Trophoblast cell (in vitro differentiated cells and primary cell): ENCODE results near the gene GGCX.

ENCODE experiments used
- DNase-seq, 2 donors: peaks; one replicate each; pipeline ENCODE4 v3.0.0-alpha.2; 2016
- H2AFZ ChIP-seq: 2 replicates; pipeline ENCODE4 v1.6.1; 2013; ENCODE audit warnings: low read length, moderate library complexity, mild to moderate bottlenecking; ENCODE audit not compliant: insufficient read depth, poor library complexity
- H2AK5ac ChIP-seq: 2 replicates; pipeline ENCODE4 v1.6.1; 2013; ENCODE audit warnings: mild to moderate bottlenecking, low read length
- H2BK120ac ChIP-seq: 2 replicates; pipeline ENCODE4 v1.6.1; 2013; ENCODE audit warnings: low read length, mild to moderate bottlenecking, moderate library complexity; ENCODE audit not compliant: insufficient read depth, poor library complexity
- H2BK12ac ChIP-seq: 2 replicates; pipeline ENCODE4 v1.6.1; 2013; ENCODE audit warnings: mild to moderate bottlenecking, low read length, moderate library complexity
- H2BK5ac ChIP-seq: 2 replicates; pipeline ENCODE4 v1.6.1; 2013; ENCODE audit warnings: low read length, low read depth, moderate library complexity, mild to moderate bottlenecking; ENCODE audit not compliant: poor library complexity
- H3K14ac ChIP-seq: 2 replicates; pipeline ENCODE4 v1.6.1; 2013; ENCODE audit warnings: mild to moderate bottlenecking, low read length
- H3K18ac ChIP-seq: 2 replicates; pipeline ENCODE4 v1.6.1; 2013; ENCODE audit warnings: mild to moderate bottlenecking, low read length
- H3K23ac ChIP-seq: 2 replicates; pipeline ENCODE4 v1.6.1; 2013; ENCODE audit warnings: low read length
- H3K27ac ChIP-seq: 2 replicates; pipeline ENCODE4 v1.5.1; 2013; ENCODE audit warnings: low read depth, mild to moderate bottlenecking, inconsistent platforms, low read length, moderate library complexity
- H3K27me3 ChIP-seq: 2 replicates; pipeline ENCODE4 v1.6.1; 2013; ENCODE audit warnings: inconsistent platforms, mild to moderate bottlenecking, low read length, moderate library complexity; ENCODE audit not compliant: insufficient read depth
- H3K36me3 ChIP-seq, 2 experiments: 1 replicate in 1 of 2; 2 replicates in 1 of 2; pipeline ENCODE4 v1.6.1; 2013; ENCODE audit warnings: low read length in 2 of 2, mild to moderate bottlenecking in 2 of 2, moderate library complexity in 1 of 2; ENCODE audit not compliant: insufficient read depth in 2 of 2, control insufficient read depth in 1 of 2
- H3K4ac ChIP-seq: 2 replicates; pipeline ENCODE4 v1.6.1; 2013; ENCODE audit warnings: low read depth, mild to moderate bottlenecking, low read length, moderate library complexity
- H3K4me1 ChIP-seq, 2 experiments: 1 replicate in 1 of 2; 2 replicates in 1 of 2; pipeline ENCODE4 v1.6.1; 2013; ENCODE audit warnings: low read length in 2 of 2, mild to moderate bottlenecking in 2 of 2, moderate library complexity in 1 of 2; ENCODE audit not compliant: insufficient read depth in 2 of 2, control insufficient read depth in 1 of 2
- H3K4me2 ChIP-seq: 2 replicates; pipeline ENCODE4 v1.6.1; 2013; ENCODE audit warnings: inconsistent platforms, mild to moderate bottlenecking, low read length, moderate library complexity
- H3K4me3 ChIP-seq: 2 replicates; pipeline ENCODE4 v1.5.1; 2013; ENCODE audit warnings: mild to moderate bottlenecking, low read depth, low read length, inconsistent platforms
- H3K79me1 ChIP-seq: one replicate; pipeline ENCODE4 v1.6.1; 2013; ENCODE audit warnings: low read length
- H3K79me2 ChIP-seq: 2 replicates; pipeline ENCODE4 v1.6.1; 2013; ENCODE audit warnings: low read length, mild to moderate bottlenecking; ENCODE audit not compliant: control insufficient read depth, insufficient read depth, poor library complexity
- H3K9ac ChIP-seq: 2 replicates; pipeline ENCODE4 v1.6.1; 2013; ENCODE audit warnings: mild to moderate bottlenecking, low read length
- H3K9me3 ChIP-seq: 2 replicates; pipeline ENCODE4 v1.6.1; 2013; ENCODE audit warnings: low read depth, mild to moderate bottlenecking, control low read depth, inconsistent platforms, low read length; ENCODE audit not compliant: insufficient read depth
- H4K12ac ChIP-seq: 2 replicates; pipeline ENCODE4 v1.6.1; 2013; ENCODE audit warnings: low read depth, mild to moderate bottlenecking, low read length, moderate library complexity
- H4K8ac ChIP-seq: 2 replicates; pipeline ENCODE4 v1.6.1; 2013; ENCODE audit warnings: low read depth, mild to moderate bottlenecking, low read length, moderate library complexity
- H4K91ac ChIP-seq: one replicate; pipeline ENCODE4 v1.6.1; 2013; ENCODE audit warnings: low read depth, mild to moderate bottlenecking, low read length, moderate library complexity
- WGBS: extraction: QIAGEN DNeasy Blood & Tissue Kit; methylation state at CpG from one replicate; pipeline ENCODE4 v1.1.7; 2013; ENCODE audit warnings: missing lambda C conversion rate; ENCODE audit not compliant: insufficient read length, insufficient coverage; ENCODE audit errors: extremely low coverage; 5-methylcytosine and 5-hydroxymethylcytosine counted together

The GGCX gene

DNA sequence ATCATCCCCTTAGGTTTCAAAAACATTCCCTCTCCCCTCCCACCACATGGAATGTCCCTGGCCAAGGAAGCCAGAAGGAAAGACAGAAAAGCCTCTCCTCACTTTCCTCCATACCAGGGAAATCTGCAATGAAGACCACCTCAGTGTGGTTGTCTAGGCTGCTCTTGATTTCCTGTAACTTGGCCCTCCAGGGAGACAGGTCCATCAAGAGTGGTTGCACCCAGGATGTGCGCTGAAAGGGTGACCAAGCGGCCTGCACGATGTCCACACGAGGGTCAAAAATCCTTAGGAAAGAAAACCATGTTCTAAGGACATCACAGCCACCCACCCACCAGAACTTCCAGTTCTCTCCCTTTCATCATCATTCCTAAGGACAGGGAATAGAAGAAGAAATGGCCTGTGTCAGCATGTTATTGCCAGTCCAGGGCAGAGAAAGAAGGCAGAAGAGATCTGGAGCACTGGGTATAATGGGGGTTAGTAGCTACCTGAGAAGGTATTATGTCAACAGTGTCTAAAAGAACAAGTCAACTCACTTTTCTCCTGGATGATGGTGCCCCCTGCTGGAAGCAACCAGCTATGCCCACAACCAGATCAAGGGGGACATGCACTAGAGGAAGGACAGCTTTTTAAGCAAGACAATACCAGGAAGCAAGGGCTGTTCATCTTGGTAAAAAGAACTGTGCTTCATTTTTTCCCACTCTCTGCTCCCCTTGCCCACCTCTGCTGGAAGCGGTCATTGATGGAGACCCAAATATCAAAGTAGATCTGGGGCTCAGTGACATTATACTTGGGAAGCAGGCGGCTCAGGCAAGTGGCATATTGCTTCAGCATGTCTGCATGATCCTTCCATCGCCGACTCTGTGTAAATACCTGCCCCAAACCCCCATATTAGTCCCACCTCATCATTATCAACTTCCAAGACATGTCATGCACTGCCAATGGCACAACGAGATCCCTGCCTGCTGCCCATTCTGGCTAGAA, 9.3 kb downstream of the GGCX start:
- Histone ChIP-seq H3K4me1 (no peaks in the 10 kb centered on the region), H4K12ac (no peak overlapping the region), H3K4me3 (no peak overlapping the region), H2AK5ac (no peak overlapping the region), H3K9ac (no peak overlapping the region), H3K27me3 (no peaks in the 10 kb centered on the region), H3K27ac (no peak overlapping the region), H2BK120ac (no peak overlapping the region), H3K36me3 (peaks cover 32 to 60% of the 10 kb centered on the region in 2 experiments), H4K91ac (no peak overlapping the region), H3K14ac (no peak overlapping the region), H2BK12ac (no peak overlapping the region), H3K18ac (no peak overlapping the region), H3K23ac (no peak overlapping the region), H3K79me1 (no peaks in the 10 kb centered on the region), H2AFZ (no peak overlapping the region), H3K4ac (no peak overlapping the region), H4K8ac (no peak overlapping the region), H3K4me2 (no peak overlapping the region), H3K79me2 (no peaks in the 10 kb centered on the region), H3K9me3 (no peaks in the 10 kb centered on the region), H2BK5ac (no peak overlapping the region)
- DNase-seq: peak; percentile 80 to 93
- WGBS: no CpG with 5 or more reads among the region's 9 CpGs

- Histone ChIP-seq H3K4me2 (no peak overlapping the region), H3K14ac (no peak overlapping the region), H4K91ac (no peak overlapping the region), H3K79me1 (no peaks in the 10 kb centered on the region), H4K12ac (no peak overlapping the region), H3K27ac (no peak overlapping the region), H3K27me3 (no peaks in the 10 kb centered on the region), H2AK5ac (no peak overlapping the region), H3K4me3 (no peak overlapping the region), H2BK120ac (no peak overlapping the region), H2BK5ac (no peak overlapping the region), H3K79me2 (no peaks in the 10 kb centered on the region), H3K18ac (no peak overlapping the region), H3K9me3 (no peaks in the 10 kb centered on the region), H3K4me1 (no peaks in the 10 kb centered on the region), H2AFZ (no peak overlapping the region), H4K8ac (no peak overlapping the region), H3K9ac (no peak overlapping the region), H3K4ac (no peak overlapping the region), H3K36me3 (peaks cover 35 to 63% of the 10 kb centered on the region in 2 experiments), H3K23ac (no peak overlapping the region), H2BK12ac (no peak overlapping the region)
- peak in 1 of 2 donors; percentile 7 for DNase-seq
- WGBS: no CpG with 5 or more reads among the region's 10 CpGs
Measured at GRCh38 chr2:85550486-85550885, 10.8 kb downstream of the GGCX start.

DNA sequence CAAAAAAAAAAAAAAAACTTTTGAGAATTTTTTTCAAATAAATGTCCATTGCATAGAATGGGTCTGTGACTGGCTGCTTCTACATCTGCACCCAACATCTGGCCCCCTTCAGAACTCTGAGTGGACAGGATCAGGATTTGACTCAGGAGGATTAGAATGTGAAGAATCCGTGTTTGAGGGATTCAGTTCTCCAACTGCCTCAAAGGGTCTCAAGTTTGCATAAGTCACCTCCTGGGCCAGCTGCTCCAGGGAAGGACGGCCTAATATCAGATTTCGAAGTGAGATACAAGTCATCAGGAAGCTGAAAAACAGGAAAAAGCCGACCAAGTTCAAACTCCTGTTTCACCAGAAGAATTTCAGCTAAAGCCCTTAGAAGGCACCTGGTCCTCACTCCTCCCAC, 11.5 kb downstream of the GGCX start:
- peaks cover 34 to 61% of the 10 kb centered on the region in 2 experiments for H3K36me3 ChIP-seq
- H2BK120ac ChIP-seq: no peak overlapping the region
- H3K4ac ChIP-seq: no peak overlapping the region
- H3K9me3 ChIP-seq: no peaks in the 10 kb centered on the region
- H3K4me2 ChIP-seq: no peak overlapping the region
- H3K79me2 ChIP-seq: no peaks in the 10 kb centered on the region
- no peak overlapping the region for H4K91ac ChIP-seq
- no peak overlapping the region for H3K14ac ChIP-seq
- H4K8ac ChIP-seq: no peak overlapping the region
- H3K27me3 ChIP-seq: no peaks in the 10 kb centered on the region
- H2AFZ ChIP-seq: no peak overlapping the region
- no peak overlapping the region for H3K18ac ChIP-seq
- peak; percentile 59 for DNase-seq
- no peak overlapping the region for H2BK5ac ChIP-seq
- H3K79me1 ChIP-seq: no peaks in the 10 kb centered on the region
- no peak overlapping the region for H2AK5ac ChIP-seq
- WGBS: no CpG with 5 or more reads among the region's 4 CpGs
- no peak overlapping the region for H4K12ac ChIP-seq
- H3K23ac ChIP-seq: peak overlapping the region; percentile 32
- no peak overlapping the region for H3K4me3 ChIP-seq
- H3K4me1 ChIP-seq: no peaks in the 10 kb centered on the region
- no peak overlapping the region for H2BK12ac ChIP-seq
- no peak overlapping the region for H3K27ac ChIP-seq
- H3K9ac ChIP-seq: no peak overlapping the region

- H4K12ac ChIP-seq: no peak overlapping the region
- H4K91ac ChIP-seq: no peak overlapping the region
- H3K23ac ChIP-seq: no peak overlapping the region
- no peak overlapping the region for H3K14ac ChIP-seq
- H3K4me2 ChIP-seq: no peak overlapping the region
- H3K79me1 ChIP-seq: no peaks in the 10 kb centered on the region
- H3K27ac ChIP-seq: no peak overlapping the region
- H3K9me3 ChIP-seq: no peaks in the 10 kb centered on the region
- no peak overlapping the region for H2AFZ ChIP-seq
- no peaks in the 10 kb centered on the region for H3K4me1 ChIP-seq
- WGBS: no CpG with 5 or more reads among the region's 10 CpGs
- no peaks in the 10 kb centered on the region for H3K79me2 ChIP-seq
- H3K27me3 ChIP-seq: no peaks in the 10 kb centered on the region
- H3K18ac ChIP-seq: no peak overlapping the region
- H2BK120ac ChIP-seq: no peak overlapping the region
- H3K4me3 ChIP-seq: no peak overlapping the region
- no peak overlapping the region for H3K9ac ChIP-seq
- H3K36me3 ChIP-seq: peaks cover 31 to 60% of the 10 kb centered on the region in 2 experiments
- DNase-seq: peak in 1 of 2 donors; percentile 10
- H2BK5ac ChIP-seq: no peak overlapping the region
- H2AK5ac ChIP-seq: no peak overlapping the region
- H2BK12ac ChIP-seq: no peak overlapping the region
- no peak overlapping the region for H4K8ac ChIP-seq
- no peak overlapping the region for H3K4ac ChIP-seq
Measured at GRCh38 chr2:85549095-85549494, 12.2 kb downstream of the GGCX start.
